HG02852 (cell line): ENCODE measurements around the gene RAB11FIP4.
"Not testable (repeated sequence)": the region's sequence is repeated elsewhere in the genome, so short reads cannot be mapped to it uniquely, and the experiment has no call there.

Experiments
- ATAC-seq: cut with Tn5 transposase; IDR thresholded peaks from one replicate; pipeline ENCODE4 v1.9.1; 2021; ENCODE audit warnings: mild to moderate bottlenecking, moderate library complexity; ENCODE audit not compliant: unreplicated experiment

RAB11FIP4 gene, protein sequence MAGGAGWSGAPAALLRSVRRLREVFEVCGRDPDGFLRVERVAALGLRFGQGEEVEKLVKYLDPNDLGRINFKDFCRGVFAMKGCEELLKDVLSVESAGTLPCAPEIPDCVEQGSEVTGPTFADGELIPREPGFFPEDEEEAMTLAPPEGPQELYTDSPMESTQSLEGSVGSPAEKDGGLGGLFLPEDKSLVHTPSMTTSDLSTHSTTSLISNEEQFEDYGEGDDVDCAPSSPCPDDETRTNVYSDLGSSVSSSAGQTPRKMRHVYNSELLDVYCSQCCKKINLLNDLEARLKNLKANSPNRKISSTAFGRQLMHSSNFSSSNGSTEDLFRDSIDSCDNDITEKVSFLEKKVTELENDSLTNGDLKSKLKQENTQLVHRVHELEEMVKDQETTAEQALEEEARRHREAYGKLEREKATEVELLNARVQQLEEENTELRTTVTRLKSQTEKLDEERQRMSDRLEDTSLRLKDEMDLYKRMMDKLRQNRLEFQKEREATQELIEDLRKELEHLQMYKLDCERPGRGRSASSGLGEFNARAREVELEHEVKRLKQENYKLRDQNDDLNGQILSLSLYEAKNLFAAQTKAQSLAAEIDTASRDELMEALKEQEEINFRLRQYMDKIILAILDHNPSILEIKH

DNA sequence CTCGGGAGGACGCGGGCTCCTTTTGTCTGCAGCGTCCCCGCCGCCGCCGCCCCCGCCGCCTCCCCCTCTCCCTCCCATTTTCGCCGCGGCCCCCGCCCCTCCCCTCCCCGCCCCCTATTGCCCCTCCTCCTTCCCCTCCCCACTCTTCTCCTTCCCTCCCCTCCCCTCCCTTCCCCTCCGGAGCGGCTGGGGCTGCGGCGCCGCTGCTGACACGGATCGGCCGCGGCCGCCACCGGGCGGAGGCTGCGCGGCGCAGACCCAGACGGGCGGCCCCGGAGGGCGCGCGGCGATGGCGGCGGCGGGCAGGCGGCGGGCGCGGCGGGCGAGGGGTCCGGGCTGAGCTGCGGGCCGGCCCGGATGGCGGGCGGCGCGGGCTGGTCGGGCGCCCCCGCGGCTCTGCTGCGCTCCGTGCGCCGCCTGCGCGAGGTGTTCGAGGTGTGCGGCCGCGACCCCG, at the start of gene RAB11FIP4:
Gene RAB11FIP4 (plus strand): TSS at position 180 of the 454 bp plus-strand sequence. CDS start 178 bp downstream, at position 358.
- ATAC-seq = no peak

DNA sequence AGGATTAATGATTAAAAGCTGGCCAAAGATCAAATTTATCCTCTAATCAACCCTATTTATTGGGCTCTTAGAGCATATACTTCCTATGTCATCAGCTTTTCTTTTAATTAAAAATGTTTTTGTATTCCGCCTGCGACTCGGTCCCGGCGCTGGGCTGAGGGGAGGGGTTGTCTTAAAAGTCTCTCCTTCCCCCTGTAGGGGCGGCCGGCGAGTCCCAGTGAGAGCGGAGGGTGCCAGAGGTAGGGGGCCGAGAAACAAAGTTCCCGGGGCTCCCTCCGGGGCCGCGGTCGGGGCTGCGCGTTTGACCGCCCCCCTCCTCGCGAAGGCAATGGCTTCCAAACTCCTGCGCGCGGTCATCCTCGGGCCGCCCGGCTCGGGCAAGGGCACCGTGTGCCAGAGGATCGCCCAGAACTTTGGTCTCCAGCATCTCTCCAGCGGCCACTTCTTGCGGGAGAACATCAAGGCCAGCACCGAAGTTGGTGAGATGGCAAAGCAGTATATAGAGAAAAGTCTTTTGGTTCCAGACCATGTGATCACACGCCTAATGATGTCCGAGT, 46.2 kb upstream of the RAB11FIP4 start:
- not testable (repeated sequence) for ATAC-seq

DNA sequence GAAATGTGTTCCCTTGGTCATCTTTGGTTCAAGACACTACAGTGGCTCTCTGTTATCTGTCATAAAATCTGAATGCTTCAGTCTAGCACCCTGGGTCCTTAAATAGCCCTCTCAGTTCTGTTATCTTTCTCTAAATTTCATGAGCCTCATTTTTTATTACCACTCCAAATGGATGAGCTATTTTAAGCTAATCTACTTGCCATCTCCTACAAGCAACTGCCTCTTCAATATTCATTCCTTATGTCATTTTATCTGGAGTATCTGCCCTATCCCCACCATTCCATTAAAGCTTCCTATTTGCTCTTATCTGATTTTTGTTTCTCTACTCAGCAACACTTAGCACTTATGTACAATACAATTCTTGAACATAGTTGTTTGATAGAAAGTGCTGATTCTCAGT, 42.0 kb upstream of the RAB11FIP4 start:
- ATAC-seq = no peak

DNA sequence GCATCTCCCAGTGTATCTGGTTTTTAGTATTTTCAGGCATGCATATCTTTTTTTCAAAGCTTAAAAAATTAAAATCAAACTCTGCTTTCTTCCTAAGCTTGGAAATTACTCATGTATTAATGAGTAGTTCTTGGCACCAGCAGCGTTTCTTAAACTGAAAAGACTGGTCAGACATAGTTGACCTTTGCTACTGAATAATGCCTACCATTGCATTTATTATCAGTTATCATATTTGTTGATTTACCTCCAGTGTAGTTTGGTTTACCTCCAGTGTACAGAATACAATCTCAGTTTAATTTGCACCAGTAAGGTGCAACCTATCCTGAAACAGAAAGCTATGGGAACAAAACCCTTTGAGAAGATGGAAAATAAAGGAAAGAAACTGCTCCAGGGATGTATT, 35.5 kb upstream of the RAB11FIP4 start:
- no peak for ATAC-seq

DNA sequence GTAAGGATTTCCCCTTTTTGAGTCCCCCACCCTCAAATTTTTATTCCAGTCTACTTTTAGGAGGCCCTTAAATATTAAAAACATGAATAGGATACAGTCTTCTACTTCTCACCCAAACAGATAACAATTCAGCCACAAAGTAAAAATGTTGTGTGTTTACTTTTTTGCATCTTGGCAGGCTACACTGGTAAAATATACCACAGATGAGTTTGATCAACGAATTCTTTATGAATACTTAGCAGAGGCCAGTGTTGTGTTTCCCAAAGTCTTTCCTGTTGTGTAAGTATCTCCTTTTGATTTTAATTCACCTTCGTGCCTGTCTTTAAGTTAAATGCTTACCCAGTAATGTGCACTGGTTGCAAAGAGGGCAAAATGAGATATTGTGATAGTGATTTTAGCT, 34.4 kb upstream of the RAB11FIP4 start:
- no peak for ATAC-seq

DNA sequence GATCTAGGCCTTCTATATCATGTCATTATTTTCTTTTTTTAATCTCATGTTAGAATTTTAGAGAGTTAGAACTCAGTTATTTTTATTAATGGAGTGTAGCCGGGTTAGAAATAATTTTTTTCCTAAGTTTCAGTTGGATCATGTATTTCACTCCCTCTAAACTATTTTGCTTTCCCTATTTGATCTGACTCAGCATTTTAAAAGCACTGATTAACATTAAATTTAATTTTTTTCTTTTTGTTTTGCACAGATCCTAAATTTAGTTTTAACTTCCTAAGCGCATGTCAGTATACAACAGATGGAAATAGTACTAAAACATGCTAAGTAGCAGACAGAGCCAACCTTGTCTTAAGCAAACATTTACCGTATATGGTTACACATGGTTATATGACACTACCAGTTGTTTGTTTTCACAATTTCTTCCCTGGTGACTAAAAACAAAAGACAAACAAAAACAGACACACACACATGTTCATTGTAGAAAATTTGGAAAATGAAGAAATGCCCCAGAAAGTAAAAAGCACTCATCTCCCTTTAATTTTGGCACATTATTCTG, 33.6 kb upstream of the RAB11FIP4 start:
- no peak for ATAC-seq

DNA sequence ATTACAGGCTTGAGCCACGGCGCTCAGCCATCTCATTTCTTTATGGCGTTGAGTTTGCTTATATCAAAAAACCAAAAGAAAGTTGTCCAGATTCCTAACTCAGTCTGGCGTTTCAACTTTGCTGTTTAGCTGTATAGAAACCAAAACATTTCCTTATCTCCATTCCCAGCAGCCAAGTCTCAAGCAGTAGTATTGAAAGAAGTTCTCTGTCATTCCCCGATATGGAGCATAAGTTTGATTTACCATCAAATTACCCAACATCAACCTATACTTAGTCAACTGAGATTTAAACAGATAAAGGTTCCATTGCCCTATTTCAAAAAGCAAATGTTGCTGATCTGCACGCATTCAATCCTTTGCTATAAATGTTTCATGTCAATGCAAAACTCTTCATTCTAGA, 27.5 kb upstream of the RAB11FIP4 start:
- ATAC-seq = no peak

DNA sequence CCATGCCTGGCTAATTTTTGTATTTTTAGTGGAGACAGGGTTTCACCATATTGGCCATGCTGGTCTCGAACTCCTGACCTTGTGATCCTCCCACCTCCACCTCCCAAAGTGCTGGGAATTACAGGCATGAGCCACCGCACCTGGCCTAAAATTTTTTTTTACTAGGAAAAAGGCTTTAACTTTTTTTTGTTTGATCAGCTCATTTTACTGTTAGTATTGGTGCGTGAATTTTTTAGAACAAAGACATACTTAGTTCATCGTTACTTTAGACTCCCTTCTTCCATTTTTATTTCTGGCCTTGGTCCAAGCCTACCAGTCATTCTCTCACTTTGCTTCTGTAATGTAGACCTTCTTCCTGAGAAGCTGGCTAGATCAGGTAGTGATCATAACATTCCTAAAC, 25.4 kb upstream of the RAB11FIP4 start:
- ATAC-seq = no peak

DNA sequence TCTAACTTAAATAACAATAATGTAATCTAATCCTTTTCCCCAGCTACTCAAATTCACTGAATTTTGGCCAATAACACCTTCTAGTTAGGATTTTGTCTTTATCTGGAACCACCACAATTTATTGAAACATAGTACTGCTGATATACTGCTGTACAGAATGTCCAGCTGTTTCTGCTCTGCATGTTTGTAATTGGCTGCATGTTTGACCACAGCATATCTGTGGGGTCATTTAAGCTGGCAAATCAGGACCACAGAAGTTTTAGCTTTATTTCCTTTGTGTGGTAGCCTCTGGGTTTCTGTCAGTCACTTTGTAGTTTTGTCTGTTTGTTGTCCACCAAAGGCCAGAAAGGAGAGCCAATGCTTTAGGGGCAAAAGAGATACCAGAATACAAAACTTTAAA, 22.2 kb upstream of the RAB11FIP4 start:
- no peak for ATAC-seq

DNA sequence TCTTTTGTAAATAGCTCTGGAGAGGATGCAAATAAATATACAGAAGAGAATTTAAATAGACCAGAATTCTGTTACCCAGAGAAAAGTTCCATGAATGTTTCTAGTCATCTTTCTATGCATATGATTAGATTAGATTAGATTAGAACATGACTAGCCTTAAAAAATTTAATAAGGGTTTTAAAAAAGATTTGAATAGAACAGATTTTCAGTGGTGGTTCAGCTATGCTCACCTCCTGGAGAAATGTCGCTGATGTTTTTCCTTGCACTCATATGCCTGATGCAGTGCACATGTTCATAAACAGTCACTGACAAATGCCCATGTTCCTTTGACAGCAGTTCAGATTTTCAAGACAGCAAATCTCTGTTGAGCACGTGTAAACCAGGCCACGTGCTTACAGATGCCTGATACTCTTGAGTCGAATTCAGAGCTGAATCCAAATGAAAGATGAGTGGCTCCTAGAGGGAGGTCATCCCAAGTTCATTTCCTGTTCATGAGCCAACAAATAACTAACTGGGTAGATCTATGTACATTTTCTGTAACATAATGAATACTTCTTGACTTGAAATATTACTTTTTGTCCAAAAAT, 19.9 kb upstream of the RAB11FIP4 start:
- no peak for ATAC-seq

DNA sequence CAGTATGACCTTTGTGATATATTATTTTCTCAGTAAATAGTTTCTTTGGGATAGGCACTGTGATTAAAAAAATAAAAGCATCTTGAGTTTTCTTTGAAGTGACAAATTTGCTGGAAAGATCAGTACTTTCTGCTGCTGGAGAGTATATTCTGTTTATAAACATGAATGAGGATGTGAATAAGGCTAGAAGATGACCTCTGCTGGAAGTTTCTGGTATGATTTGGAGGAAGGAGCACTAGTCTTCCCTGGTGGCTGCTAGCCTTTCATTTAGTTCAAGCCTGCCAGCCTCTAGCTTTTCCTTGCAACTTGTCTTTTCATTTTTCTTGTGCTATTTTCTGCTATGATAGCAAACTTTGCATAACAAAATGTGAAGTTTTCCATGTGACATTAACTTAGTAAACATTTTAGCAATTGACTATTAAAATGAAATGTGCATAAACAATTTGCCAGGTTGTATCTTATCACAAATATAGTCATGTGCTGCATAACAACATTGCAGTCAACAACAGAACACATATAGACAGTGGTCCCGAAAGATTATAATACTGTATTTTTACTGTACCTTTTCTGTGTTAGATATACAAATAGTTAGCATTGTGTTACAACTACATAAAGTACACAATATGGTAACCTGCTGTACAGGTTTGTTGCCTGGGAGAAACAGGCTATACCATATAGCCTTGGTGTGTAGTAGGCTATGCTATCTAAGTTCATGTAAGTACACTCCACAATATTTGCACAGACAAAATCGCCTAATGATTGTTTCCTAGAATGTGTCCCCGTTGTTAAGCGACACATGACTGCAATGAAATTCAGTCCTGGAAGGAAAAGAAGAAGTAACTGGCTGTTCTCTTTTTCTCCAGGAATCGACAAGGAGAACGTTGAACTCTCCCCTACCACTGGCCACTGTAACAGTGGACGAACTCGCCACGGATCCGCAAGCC, 18.1 kb upstream of the RAB11FIP4 start:
- ATAC-seq = no peak

DNA sequence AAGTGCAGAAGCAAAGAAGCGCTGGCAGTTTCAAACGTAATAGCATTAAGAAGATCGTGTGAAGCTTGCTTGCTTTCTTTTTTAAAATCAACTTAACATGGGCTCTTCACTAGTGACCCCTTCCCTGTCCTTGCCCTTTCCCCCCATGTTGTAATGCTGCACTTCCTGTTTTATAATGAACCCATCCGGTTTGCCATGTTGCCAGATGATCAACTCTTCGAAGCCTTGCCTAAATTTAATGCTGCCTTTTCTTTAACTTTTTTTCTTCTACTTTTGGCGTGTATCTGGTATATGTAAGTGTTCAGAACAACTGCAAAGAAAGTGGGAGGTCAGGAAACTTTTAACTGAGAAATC, 17.4 kb upstream of the RAB11FIP4 start:
- no peak for ATAC-seq

DNA sequence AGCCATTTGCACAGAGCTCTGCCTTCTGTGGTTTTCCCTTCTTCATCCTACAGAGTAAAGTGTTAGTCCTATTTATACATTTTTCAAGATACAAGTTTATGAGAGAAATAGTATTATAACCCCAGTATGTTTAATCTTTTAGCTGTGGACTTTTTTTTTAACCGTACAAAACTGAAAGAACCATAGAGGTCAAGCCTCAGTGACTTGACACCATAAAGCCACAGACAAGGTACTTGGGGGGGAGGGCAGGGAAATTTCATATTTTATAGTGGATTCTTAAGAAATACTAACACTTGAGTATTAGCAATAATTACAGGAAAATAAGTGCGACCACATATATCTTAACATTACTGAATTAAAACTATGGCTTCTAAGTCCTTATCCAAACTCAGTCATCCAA, 17.0 kb upstream of the RAB11FIP4 start:
- no peak for ATAC-seq

DNA sequence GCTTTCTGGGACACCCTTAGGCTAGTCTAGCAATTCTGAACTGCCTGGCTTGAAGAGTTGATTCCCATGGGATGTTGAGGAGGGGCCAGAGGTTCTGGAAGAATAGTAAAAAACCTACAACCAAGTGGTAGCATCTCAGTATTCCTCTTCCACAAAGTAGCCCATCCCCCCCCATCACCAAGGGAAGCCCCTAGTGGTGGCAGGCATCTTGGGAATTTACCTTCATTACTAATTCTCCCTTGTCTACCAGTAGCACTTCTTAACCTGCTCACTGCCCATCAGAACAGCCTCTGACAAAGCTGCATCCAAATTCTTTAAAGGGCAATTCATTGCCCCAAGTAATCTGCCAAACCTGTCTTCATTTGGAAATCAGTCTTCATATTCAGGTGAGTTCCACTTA, 12.8 kb upstream of the RAB11FIP4 start:
- no peak for ATAC-seq

DNA sequence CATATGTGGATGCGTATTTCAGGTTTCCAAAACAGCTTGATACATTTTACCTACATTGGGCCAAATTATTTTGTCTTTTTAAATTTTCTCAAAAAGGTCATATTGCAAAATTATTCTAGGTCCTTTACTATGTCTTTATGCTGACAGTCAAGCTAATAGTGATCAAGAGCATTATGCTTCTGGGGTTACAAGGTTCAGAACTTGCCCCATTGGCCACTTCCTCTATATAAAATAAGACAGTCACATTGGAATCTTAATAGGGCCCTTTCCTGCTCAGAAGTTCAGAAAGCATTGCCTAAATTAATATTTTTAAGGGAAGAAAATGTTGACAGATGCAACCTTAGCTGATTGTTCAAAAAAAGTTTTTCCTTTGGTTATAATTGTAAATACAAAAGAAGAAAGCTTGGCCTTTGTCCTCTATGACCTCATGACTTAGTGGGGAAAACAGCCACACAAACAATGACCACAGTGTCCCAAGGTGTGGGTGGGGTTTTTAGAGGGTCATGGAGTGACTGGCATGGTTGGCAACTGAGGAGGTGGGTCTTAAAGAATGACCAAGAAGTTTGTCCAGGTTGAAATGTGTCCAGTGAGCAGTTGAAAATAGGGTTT, 11.8 kb upstream of the RAB11FIP4 start:
- no peak for ATAC-seq

DNA sequence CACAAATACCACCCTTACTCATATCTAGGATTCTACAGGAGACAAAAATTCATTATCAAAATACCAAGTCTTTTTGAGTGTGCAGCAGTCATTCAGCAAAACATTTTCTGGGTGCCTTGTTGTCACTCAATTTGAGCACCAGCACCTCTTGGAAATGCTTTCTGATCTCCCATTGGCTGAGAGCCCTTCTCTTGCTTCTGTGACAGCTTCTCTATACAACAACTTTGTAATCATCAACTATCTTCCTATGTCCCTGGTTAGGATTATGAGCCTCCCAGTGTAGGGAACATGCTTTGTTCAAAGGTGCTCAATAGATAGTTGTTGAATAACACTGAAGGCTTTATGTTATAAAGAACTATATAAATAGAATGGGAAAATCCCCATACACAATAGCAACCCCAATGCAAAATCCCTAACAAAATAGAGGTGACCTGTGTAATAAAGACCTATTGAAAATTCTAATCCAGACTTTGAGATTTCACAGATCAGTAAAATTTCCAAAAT, 10.3 kb upstream of the RAB11FIP4 start:
- ATAC-seq = no peak

DNA sequence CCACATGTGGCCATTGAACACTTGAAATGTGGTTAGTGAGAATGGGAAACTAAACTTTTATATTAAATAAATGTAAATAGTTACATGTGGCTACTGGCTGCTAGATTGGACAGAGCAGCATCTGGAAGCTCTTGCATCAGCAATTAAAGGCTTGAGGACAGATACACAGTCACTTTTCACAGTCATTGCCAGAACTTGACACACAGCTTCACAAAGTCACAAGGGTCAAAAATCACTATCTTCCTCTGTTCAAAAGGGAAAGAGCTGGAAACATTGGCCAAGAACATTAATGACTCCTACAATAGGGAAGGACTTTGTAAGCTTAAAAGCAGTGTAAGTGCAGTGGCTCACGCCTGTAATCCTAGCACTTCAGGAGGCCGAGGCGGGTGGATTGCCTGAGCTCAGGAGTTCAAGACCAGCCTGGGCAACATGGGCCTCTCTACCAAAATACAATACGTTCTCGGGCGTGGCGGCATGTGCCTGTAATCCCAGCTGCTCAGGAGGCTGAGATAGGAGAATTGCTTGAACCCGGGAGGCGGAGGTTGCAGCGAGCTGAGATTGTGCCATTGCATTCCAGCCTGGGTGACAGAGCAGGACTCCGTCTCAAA, 8.7 kb upstream of the RAB11FIP4 start:
- ATAC-seq = not testable (repeated sequence)

DNA sequence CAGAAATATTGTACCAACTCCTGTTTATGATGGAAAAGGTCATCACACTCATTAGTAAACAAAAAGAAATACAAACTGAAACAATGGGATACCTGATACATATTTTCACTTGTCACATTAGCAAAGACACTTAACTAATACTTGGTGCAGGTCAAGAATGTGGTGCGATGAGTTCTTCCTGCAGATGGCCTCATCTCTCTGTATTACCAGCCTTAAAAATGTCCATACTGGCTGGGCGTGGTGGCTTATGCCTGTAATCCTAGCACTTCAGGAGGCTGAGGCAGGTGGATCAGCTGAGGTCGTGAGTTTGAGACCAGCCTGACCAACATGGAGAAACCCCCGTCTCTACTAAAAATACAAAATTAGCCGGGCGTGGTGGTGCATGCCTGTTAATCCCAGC, 8.0 kb upstream of the RAB11FIP4 start:
- not testable (repeated sequence) for ATAC-seq
